NCI-H2227 (cell line): ENCODE measurements around the gene FMOD.
A peak's percentile ranks its signal among the peaks of the same experiment; 100 is the strongest.
"Not testable (repeated sequence)": the region's sequence is repeated elsewhere in the genome, so short reads cannot be mapped to it uniquely, and the experiment has no call there.

ENCODE experiments used
- DNase-seq: peaks from one replicate; lab custom pipeline; 2025; ENCODE audit not compliant: unreplicated experiment; lab: John Stamatoyannopoulos, UW

The FMOD gene

DNA sequence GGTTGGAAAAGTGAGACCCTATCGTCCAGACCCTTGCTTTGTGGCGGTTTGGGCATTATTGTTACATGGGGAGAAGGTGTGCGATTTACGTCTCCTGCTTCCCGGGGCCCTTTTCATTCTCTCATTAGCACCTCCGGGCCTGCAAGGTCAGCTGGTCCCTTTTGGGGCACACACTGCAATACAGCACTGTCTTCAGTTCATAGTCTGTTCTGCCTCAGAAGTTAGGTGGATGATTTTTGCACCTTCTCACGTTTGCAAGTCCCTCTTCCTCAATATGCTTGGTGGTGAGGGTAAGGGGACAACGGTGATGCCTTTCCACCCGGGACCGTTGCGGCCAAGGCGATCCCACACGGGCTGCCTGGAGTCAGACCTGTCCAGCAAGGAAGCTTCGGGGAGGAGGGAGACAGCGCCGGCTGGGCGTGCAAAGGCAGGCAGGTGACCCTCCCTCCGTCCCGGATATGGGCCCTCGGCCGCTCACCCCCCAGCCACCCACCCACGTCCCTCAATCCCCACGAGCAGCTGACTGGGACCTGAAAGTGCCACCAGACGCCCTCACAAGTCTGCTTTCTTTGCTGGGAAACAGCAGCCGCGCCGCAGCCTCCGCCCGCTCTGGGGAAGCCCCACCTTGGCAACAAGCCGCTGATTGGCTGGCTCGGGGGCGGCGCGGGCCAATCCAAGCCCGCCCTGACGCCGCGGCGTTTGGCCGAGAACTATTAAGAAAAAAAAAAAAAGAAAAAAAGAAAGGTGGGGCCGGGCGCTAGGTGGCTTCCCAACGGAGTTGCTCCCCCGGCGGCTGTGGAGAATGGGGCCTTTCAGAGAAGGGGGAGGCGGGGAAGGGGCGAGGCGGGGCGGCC is 23.9 kb downstream of the FMOD start:
- DNase-seq, result peak; percentile 95

DNA sequence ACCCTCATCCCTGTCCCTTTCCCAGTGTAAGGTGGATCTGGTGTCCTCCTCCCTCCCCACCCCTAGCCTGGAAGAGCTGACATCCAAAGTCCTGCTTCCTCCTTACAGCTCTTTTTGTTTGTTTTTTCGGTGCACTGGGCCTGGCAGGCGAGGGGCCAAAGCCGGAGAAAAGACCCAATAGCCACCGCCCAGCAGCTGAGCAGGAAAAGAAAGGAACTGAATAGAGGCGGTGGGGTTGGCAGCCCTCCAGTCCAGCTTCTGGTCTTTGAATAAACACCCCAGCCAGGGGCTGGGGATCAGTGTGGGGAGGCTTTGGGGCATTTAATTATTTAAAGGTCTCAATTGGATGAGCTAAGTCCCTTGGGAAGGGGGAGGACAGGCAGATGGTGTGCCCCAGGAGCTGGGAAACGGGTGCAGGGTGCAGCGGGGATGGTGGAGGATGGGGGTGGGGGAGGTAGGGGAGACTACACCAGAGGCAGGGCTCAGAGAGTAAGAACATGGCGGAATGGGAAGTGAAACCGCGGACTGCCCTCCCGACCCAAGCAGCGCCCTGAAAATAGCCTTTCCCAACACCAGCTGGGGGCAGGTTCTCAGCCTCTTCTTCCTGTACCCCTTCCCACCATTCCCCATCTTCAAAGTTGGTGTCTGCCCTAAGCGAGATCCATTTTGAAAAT is 25.4 kb downstream of the FMOD start:
- peak; percentile 19 for DNase-seq

DNA sequence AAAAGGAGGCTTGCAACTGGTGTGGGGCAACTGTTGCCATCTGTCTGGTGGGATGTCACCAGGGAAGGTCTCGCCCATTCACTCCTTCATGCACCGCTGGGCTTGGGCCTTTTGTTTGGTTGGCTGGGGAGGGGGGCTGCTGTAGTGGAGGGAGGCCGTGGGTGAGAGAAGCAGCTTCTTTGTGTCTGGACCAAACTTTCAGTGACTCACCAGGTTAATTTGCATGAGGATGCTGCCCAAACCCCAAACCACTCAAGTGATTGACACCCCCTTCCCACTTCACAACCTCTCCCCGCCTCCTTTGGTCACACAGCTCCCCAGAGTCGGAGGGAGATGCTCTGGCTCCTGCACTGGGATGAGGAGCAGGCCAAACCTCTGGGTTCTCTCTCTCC is 25.9 kb downstream of the FMOD start:
- no peak for DNase-seq

DNA sequence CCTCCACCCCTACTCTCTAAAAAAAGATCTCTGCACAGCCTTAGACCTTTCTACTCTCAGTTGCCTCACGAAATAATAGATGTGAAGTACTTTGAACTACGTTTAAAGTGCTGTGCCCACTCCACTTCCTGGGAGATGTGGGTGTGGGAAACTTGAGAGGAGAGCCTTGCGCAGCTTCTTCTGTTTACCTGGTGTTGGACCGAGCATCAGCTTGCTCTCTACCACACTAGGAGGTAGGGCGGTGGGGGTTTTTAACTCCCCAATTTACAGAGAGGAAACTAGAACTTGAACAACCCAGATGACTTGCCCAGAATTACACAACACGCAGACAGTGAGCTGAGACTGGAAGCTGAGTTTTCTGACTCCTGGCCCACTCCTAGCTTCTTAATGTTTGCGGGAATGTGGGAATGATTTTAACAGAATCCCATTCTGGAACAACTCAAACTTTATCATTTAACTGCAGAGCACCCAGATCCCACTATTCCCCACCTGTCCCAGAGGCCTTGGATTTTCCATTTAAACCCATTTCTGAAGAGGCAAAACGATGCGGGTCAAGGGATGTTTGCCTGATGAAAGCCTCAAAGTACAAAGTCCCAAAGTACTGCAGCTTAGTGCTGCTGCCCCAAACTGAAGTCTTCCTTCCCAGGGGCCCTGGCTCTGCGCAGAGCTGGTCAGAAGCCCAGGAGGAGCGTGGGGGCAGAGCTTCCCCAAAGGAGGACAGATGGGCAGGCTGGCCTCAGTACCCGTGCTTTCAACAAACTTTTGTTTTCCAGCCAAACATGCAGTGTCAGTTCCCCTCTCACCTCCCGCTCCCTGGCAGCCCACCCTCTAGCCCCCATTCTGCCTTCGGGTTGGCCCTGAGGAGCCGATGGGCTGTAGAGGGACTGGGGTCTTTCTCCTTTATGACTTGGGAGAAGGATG is 26.6 kb downstream of the FMOD start:
- DNase-seq, result no peak

DNA sequence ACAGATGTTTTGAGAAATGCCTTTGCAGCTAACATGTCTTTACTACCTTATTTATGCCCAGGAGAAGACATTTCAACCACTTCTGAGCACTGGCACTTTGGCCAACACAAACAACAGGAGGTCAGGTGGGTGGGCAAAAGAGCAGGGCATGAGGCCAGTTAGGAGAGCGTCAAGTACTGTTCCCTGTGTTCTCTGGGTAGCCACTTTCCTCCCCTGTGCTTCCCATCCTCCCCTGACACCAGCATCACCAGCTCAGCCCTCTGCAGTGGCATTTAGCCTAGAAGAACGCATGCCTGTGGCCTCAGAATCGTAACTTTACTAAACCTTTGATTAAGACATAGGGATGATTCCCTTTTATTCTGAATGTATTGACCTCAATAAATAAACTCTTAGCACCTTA is 27.3 kb downstream of the FMOD start:
- DNase-seq, result no peak

DNA sequence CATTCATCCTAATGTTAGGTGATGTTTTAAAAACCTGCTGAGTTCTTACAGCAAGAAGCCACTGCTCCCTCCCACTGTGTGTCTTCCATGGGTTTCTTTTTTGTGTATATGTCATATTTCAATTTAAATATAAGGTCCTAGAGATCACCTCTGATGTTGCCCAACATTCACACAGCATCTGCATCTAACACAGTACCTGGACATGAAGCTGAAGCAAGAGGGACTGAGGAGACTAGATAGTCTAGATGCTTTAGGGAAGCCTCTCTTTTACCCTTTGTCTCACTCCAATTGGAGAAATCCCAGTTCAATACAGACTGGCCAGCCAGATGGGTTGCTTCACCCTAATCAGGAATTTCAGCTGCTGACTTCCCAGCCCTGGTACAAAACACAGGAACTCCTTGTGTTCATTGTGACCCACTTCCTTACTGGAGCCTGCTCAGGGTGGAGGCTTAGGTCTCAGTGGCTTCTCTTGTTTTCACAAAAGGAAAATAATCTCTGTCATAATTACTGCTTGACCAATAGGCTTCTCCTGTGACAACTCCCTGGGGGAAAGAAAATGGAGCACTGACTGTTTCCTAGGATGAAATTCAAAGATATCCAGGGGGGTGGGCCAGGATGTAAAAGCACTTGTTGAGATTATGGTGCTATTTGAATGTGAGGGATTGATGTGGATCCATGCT is 28.3 kb downstream of the FMOD start:
- DNase-seq, result no peak

DNA sequence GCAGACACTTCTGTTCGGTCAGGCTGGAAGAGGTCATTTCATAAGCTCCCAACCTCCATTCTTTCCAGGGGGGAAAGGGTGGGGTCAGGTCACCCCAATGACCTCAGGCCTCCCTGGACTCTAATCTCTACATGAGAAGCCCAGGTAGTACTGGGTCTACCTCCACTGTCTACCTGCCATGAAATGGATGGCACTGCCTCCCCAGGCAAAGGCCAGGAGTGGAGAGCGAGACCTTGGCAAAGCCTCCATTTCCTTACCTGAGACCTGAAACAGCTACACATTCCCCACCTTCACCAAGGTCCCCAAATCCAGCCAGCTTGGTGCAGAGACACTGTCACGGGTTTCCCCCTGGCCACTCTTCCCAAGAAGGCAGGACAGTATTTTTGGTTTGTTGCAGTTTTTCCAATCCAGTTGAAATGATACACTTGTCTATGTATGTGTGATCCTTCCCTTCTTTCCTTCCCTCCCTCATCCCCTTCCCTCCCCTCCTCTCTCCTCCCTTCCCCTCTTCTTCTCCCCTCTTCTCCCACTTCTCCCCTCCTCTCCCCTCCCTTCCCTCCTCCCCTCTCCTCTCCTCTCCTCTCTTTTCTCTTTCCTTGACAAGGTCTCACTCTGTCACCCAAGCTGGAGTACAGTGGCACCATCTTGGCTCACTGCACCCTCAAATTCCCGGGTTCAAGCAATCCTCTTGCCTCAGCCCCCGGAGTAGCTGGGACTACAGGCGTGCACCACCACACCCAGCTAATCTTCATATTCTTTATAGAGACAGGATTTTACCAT is 29.5 kb downstream of the FMOD start:
- DNase-seq, result no peak

DNA sequence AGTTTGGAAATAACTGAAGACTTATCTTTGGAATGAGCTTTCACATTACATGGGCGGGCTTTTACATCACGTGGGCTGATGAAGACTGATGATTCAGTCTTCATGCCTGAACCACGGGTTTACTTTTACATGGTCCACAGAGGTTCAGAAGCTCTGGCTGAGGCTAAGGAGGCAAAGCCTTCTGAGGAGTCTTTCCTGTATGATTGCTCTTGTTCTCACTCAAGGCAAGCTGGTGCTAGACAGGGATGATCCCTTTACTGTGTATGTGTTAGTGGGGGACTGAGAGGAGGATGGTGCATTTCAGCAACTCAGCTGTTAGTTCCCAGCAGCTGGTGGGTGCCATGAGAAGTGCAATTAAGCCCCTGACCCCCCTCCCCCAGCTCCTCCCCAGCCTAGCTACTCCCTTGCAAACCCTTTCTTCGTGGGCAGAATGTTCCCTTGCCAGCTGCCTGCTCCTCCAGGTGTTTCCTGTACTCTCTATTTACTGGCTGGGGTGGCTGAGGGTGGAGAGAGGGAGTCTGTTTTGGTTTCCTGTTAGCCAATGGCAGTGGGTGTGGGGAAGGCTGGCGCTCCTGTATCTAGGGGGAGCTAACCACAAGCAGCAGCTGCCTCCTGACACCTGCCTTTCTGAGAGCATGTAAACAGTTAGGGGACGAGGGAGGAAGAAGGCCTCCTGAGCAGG is 30.2 kb downstream of the FMOD start:
- peak; percentile 38 for DNase-seq

DNA sequence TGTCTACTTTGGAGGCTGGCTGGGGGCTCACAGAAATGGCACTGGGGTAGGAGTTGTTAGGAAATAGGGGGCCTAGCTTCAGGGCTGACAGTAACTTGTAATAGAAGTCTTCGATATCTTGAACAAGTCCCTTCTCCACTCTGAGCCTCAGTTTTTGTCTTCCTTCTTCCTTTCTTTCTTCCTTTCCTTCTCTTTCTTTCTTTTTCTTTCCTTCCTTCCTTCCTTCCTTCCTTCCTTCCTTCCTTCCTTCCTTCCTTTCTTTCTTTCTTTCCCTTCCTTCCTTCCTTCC is 32.7 kb downstream of the FMOD start:
- no peak for DNase-seq

DNA sequence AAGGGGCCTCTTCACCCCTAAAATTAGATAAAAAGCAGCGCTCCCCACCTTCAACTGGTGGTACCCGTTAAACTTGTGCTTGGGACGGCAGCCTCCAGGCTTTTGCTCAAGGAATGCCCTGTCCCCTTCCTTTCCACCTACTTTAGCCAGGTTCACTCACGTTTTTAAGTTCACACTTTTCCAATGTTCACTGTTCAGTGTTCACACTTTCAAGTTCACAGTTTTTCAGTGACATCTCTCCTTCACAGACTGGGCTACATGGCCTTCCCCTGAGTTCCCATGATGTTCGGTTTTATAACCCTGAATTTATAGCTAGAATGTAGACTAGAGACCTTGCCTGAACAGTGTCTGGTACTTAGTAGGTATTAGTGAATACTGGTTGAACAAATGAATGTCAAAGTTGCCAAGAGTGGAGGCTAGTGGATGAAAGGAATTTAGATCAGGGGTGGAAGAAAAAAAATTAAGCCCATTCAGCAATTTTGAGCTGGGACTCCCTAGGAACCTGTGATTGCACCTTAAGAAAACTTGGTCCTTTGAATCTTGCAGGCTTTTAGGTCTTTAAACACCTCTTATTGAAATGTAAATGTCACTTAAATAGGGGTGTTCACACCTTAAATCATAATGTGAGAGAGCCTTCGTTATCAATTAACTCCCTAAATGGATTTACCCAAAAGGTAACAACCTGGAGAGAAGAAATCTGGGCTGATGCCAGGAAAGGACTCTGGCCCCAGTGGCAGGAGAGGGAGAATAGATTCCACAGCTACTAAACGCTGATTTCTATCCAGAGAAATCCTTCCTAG is 33.3 kb downstream of the FMOD start:
- no peak for DNase-seq

DNA sequence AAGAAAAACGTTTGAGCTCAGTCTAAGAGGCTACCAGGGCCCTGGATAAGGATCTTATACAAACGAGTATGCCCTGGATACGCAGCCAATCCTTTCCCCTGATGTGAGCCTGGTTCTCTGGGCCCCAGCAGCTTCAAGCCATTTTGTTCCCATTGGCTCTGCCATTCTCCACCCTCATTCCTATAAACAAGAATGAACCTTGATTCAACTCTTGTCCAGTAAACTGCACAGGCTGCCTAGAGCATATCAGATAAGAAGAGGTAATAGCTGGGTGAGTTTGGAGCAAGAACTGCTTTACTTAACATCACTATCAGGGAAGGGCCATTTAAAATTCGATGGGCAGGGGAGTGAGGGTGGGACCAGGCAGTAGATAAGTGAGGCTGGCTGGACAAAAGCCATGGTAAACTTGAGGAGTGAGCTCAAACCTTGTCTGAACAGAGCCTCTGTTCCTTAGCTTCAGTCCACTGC is 34.3 kb downstream of the FMOD start:
- DNase-seq, result no peak

DNA sequence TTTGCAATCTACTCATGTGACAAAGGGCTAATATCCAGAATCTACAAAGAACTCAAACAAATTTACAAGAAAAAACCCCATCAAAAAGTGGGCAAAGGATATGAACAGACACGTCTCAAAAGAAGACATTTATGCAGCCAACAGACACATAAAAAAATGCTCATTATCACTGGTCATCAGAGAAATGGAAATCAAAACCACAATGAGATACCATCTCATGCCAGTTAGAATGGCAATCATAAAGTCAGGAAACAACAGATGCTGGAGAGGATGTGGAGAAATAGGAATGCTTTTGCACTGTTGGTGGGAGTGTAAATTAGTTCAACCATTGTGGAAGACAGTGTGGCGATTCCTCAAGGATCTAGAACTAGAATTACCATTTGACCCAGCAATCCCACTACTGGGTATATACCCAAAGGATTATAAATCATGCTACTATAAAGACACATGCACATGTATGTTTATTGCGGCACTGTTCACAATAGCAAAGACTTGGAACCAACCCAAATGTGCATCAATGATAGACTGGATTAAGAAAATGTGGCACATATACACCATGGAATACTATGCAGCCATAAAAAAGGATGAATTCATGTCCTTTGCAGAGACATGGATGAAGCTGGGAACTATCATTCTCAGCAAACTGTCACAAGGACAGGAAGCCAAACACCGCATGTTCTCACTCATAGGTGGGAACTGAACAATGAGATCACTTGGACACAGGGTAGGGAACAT is 36.7 kb downstream of the FMOD start:
- not testable (repeated sequence) for DNase-seq

DNA sequence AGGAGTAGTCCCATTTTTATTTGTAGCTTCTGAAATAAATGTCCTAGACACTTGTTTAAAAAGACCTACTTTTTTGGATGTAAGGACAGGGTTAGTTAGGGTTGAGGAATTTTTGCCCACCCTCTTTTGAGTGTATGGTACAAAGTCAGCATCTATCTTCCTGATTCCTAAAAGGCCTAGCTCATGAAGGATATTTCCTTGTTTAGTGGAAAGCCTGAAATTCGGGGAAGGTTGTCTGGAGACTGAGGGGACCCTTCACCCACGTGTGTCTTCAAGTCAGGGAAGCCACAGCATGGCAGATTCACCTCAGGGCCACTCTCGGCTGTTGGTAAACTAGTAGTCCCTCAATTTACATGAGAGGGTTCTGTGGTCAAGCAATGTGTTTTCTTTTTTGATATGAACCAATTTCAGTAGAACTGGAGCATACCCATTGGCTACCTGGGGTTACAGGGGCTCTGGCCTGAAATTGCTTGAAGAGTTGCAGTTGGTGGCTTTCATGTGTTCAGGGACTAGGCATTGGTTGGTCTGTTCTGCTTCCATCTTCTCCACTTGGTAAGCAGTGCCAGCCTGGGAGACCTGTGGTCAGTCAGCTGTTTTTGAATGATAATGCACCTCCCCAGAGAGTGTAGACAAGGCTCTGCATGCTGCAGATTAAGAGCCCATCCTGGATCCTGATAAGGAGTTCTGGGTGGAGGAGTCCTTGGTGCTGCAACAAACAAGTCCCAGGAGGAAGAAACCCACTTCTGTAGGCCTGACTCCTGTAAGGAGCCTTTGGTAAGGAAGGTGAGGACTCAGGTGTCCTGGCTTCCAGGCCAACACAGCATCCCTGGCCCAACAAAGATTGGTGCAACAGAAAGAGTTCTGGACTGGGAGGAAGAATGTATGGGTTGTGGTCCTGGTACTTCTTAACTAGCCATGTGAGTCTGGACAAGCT is 39.3 kb downstream of the FMOD start:
- DNase-seq, result no peak

DNA sequence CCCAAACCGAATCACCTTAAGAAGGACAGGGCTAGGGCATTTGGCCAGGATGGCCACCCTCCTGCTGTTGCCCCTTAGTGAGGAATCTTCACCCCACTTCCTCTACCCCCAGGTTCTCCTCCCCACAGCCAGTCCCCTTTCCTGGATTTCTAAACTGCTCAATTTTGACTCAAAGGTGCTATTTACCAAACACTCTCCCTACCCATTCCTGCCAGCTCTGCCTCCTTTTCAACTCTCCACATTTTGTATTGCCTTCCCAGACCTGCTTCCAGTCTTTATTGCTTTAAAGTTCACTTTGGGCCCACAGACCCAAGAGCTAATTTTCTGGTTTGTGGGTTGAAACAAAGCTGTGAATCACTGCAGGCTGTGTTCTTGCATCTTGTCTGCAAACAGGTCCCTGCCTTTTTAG is 42.0 kb downstream of the FMOD start:
- DNase-seq, result no peak

DNA sequence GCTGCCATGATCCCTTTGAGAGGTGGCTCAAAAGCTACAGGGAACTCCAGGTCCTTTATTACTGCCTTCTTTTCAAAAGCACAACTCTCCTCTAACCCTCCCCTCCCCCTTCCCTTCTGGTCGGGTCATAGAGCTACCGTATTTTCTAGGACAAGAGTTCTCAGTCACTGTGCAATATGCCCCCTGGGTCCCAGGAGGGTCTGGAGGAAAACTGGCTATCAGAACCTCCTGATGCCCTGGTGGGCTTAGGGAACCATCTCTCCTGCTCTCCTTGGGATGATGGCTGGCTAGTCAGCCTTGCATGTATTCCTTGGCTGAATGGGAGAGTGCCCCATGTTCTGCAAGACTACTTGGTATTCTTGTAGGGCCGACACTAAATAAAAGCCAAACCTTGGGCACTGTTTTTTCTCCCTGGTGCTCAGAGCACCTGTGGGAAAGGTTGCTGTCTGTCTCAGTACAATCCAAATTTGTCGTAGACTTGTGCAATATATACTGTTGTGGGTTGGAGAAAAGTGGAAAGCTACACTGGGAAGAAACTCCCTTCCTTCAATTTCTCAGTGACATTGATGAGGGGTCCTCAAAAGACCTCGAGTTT is 42.5 kb downstream of the FMOD start:
- DNase-seq, result no peak

DNA sequence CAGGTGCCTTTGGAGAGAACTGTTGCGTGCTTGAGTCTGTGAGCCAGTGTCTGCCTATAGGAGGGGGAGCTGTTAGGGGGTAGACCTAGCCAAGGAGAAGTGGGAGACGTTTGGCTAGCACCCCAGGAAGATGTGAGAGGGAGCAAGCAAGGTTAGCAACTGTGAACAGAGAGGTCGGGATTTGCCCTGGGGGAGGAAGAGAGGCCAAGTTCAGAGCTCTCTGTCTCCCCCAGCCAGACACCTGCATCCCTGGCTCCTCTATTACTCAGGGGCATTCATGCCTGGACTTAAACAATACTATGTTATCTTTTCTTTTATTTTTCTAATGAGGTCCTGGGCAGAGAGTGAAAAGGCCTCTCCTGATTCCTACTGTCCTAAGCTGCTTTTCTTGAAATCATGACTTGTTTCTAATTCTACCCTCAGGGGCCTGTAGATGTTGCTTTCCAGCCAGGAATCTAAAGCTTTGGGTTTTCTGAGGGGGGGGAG is 43.2 kb downstream of the FMOD start:
- DNase-seq, result no peak
